Measurements from ENCODE around the gene MS4A6E. TPM values are rescaled to one million over a fixed set of nuclear protein-coding genes. Genes with fewer than 3 reads are reported as not detected.
A peak's percentile ranks its signal among the peaks of the same experiment; 100 is the strongest.

The MS4A6E gene
- total RNA-seq, 5 donors from 2014 or later (not counting 1 experiment from before 2014, with no cell fraction given) = not detected

DNA sequence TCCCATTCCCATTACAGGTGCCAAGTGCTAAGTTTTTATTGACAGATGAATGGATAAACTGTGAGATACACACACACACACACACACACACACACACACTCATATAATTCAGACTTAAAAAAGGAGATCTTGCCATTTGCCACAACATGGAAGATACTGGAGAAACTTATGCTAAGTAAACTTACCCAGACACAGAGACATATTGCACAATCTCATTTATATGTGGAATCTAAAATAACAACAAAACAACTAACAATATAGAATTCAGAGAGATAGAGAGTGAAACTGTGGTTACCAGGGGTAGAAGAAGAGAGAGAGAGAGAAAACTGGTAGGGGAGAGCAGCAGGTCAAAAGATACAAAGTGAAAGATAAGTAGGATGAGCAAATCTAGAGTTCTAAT, 1.4 kb downstream of the MS4A6E start:
- ATAC-seq (replicated peaks in 1 of 4) = no peak
- no peak overlapping the region for H3K27ac Mint-ChIP-seq
- H3K27me3 ChIP-seq (replicated peaks in 1 of 2; ENCODE audit: control insufficient read depth in 2 of 2, extremely low read depth in 1 of 2, insufficient read depth in 2 of 2, low read length in 1 of 2) = no peaks in the 10 kb centered on the region
- H3K27ac ChIP-seq (ENCODE audit: low read length) = no peak overlapping the region
- no peak for DNase-seq
- no peaks in the 10 kb centered on the region for H3K9me3 ChIP-seq
- H3K27me3 Mint-ChIP-seq = peaks cover 11% of the 10 kb centered on the region in 2 donors
- H3K9me3 Mint-ChIP-seq = peaks cover 0 to 16% (median 0%) of the 10 kb centered on the region in 3 donors
- no peaks in the 10 kb centered on the region for H3K4me1 ChIP-seq (ENCODE audit: control insufficient read depth in 1 of 2, extremely low read depth in 1 of 2, insufficient read depth in 2 of 2, low read length in 2 of 2)
- ChIA-PET POLR2A (no interaction called here), CTCF (no interaction called here)
- no peaks in the 10 kb centered on the region for H3K4me1 Mint-ChIP-seq
- no peaks in the 10 kb centered on the region for H3K36me3 Mint-ChIP-seq
- no peak overlapping the region for H3K4me3 ChIP-seq (ENCODE audit: control insufficient read depth in 1 of 2, extremely low read depth in 1 of 2, low read length in 1 of 2)
- H3K4me3 Mint-ChIP-seq = no peak overlapping the region
- H3K36me3 ChIP-seq (ENCODE audit: control insufficient read depth in 2 of 2, extremely low read depth in 1 of 2, insufficient read depth in 1 of 2, low read length in 1 of 2) = no peaks in the 10 kb centered on the region

DNA sequence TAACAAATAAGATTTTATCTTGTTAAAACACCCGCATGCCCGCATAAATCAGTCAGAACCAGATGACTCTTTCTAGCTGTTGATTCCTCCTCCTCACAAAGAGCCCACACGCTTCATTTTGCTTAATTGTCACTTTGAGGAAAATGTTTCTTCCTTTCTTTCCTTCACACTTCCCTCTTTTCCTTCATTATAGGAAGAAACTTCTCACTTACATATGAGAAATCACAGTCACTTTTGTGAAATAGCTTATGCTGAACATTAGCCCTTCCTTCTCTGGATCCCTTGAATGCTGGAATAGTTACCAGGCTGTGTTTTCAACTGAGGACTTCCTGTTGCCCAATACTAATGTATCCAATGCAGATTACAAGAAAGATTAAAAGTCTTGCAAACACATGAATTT, 5.8 kb downstream of the MS4A6E start:
- ChIA-PET CTCF (interaction anchor here in 1 of 2 donors (0.9 kb wide), 1 partner anchor 285 kb away, joined by 3 read pairs; no protein-coding TSS in a partner anchor), POLR2A (no interaction called here)
- ATAC-seq (replicated peaks in 1 of 4) = no peak
- Histone ChIP-seq H3K27ac (ENCODE audit: low read length) (no peak overlapping the region), H3K4me3 (ENCODE audit: control insufficient read depth in 1 of 2, extremely low read depth in 1 of 2, low read length in 1 of 2) (no peak overlapping the region), H3K9me3 (no peaks in the 10 kb centered on the region), H3K27me3 (replicated peaks in 1 of 2; ENCODE audit: control insufficient read depth in 2 of 2, extremely low read depth in 1 of 2, insufficient read depth in 2 of 2, low read length in 1 of 2) (no peaks in the 10 kb centered on the region), H3K36me3 (ENCODE audit: control insufficient read depth in 2 of 2, extremely low read depth in 1 of 2, insufficient read depth in 1 of 2, low read length in 1 of 2) (no peaks in the 10 kb centered on the region), H3K4me1 (ENCODE audit: control insufficient read depth in 1 of 2, extremely low read depth in 1 of 2, insufficient read depth in 2 of 2, low read length in 2 of 2) (no peaks in the 10 kb centered on the region)
- H3K27ac Mint-ChIP-seq = no peak overlapping the region
- peaks cover 16 to 22% of the 10 kb centered on the region in 2 donors for H3K27me3 Mint-ChIP-seq
- no peak for DNase-seq
- H3K4me1 Mint-ChIP-seq = no peaks in the 10 kb centered on the region
- H3K36me3 Mint-ChIP-seq = no peaks in the 10 kb centered on the region
- peaks cover 0 to 6% (median 0%) of the 10 kb centered on the region in 3 donors for H3K9me3 Mint-ChIP-seq
- no peak overlapping the region for H3K4me3 Mint-ChIP-seq
- WGBS (ENCODE audit: insufficient coverage) = no CpG with 5 or more reads among the region's 3 CpGs

DNA sequence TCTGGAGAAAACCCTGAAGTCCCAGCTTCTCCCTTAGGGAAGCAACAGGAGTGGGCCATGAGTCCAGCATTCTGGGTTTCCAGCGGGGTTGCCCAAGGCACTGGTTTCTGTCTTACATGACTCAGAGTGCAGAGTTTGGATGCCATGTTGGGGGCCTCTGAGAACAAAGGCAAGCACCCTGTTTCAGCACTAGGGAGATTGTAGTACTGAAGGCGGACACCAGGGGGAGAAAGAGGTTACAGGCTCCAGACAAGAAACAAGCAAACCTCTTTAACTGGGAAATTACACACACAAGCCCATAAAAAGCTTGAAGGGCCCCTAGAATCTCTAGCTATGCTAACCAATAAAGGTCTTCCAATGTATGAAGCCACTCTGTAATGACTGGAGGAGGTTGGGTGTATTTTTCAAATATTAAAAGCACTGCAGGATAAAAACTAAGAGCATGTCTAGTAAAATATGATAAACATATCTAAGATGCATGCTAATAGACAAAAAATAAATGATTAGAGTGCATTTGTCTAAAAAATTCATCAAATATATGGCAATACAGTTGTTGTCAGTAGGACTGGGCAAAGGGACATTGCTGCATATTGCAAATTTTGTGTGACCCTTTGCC, 7.1 kb downstream of the MS4A6E start:
- WGBS (ENCODE audit: insufficient coverage) = 43% methylated on average over 1 of the region's 2 CpGs
- Histone ChIP-seq H3K27me3 (replicated peaks in 1 of 2; ENCODE audit: control insufficient read depth in 2 of 2, extremely low read depth in 1 of 2, insufficient read depth in 2 of 2, low read length in 1 of 2) (no peaks in the 10 kb centered on the region), H3K9me3 (no peaks in the 10 kb centered on the region), H3K36me3 (ENCODE audit: control insufficient read depth in 2 of 2, extremely low read depth in 1 of 2, insufficient read depth in 1 of 2, low read length in 1 of 2) (no peaks in the 10 kb centered on the region), H3K4me3 (ENCODE audit: control insufficient read depth in 1 of 2, extremely low read depth in 1 of 2, low read length in 1 of 2) (no peak overlapping the region), H3K4me1 (ENCODE audit: control insufficient read depth in 1 of 2, extremely low read depth in 1 of 2, insufficient read depth in 2 of 2, low read length in 2 of 2) (no peaks in the 10 kb centered on the region), H3K27ac (ENCODE audit: low read length) (no peak overlapping the region)
- ChIA-PET CTCF (interaction anchor here in 1 of 2 donors (0.6 kb wide), 1 partner anchor 185 kb away, joined by 3 read pairs; no protein-coding TSS in a partner anchor), POLR2A (no interaction called here)
- Mint-ChIP-seq H3K4me3 (no peak overlapping the region), H3K27ac (no peak overlapping the region), H3K4me1 (no peaks in the 10 kb centered on the region), H3K36me3 (no peaks in the 10 kb centered on the region), H3K9me3 (peaks cover 0 to 5% (median 0%) of the 10 kb centered on the region in 3 donors), H3K27me3 (peaks cover 16 to 22% of the 10 kb centered on the region in 2 donors)
- DNase-seq (peak in 33 of 35 experiments; percentile 6 to 67 (median 38)), ATAC-seq (replicated peaks in 1 of 4) (peak in 2 of 4 experiments; percentile 44 to 63)

DNA sequence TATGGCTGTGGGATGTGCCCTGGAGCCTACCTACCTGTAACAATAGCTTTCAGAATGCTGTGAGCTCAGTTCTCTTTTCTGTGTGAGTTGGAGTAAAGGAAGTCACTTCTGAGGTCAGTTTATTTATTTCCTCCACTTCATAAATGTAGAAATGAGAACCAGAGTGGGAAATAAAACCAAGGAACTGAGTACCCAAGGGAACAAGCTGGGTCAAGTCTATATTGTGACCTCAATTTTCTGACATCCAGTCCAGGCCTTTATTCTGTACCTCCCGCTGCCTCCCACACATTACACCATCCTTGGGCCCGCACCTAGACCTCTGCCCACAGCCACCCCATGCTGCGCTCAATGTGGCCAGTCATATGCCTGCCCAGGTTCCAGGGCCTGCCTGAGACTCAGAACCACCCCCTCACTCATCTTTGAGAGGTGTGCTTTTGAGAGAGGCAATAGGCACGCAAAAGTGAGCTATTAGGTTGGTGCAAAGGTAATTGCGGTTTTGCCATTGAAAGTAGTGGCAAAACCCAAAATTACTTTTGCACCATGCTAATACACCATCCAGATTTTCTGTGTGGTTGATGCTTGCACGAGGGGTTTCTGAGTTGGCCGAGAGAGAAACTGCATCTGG, 9.8 kb downstream of the MS4A6E start:
- Histone ChIP-seq H3K4me1 (ENCODE audit: control insufficient read depth in 1 of 2, extremely low read depth in 1 of 2, insufficient read depth in 2 of 2, low read length in 2 of 2) (no peaks in the 10 kb centered on the region), H3K36me3 (ENCODE audit: control insufficient read depth in 2 of 2, extremely low read depth in 1 of 2, insufficient read depth in 1 of 2, low read length in 1 of 2) (no peaks in the 10 kb centered on the region), H3K4me3 (ENCODE audit: control insufficient read depth in 1 of 2, extremely low read depth in 1 of 2, low read length in 1 of 2) (no peak overlapping the region), H3K9me3 (no peaks in the 10 kb centered on the region), H3K27ac (ENCODE audit: low read length) (no peak overlapping the region), H3K27me3 (replicated peaks in 1 of 2; ENCODE audit: control insufficient read depth in 2 of 2, extremely low read depth in 1 of 2, insufficient read depth in 2 of 2, low read length in 1 of 2) (no peaks in the 10 kb centered on the region)
- CTCF ChIA-PET = interaction anchor here in 1 of 2 donors (0.6 kb wide), 1 partner anchor 141 kb away, joined by 3 read pairs; no protein-coding TSS in a partner anchor
- H3K36me3 Mint-ChIP-seq = no peaks in the 10 kb centered on the region
- no peaks in the 10 kb centered on the region for H3K9me3 Mint-ChIP-seq
- H3K4me1 Mint-ChIP-seq = no peaks in the 10 kb centered on the region
- peaks cover 15 to 24% of the 10 kb centered on the region in 2 donors for H3K27me3 Mint-ChIP-seq
- DNase-seq (no peak), ATAC-seq (replicated peaks in 1 of 4) (no peak)
- no peak overlapping the region for H3K4me3 Mint-ChIP-seq
- no peak overlapping the region for H3K27ac Mint-ChIP-seq
- 89% methylated on average over 3 of the region's 7 CpGs for WGBS (ENCODE audit: insufficient coverage)
- POLR2A ChIA-PET = no interaction called here

DNA sequence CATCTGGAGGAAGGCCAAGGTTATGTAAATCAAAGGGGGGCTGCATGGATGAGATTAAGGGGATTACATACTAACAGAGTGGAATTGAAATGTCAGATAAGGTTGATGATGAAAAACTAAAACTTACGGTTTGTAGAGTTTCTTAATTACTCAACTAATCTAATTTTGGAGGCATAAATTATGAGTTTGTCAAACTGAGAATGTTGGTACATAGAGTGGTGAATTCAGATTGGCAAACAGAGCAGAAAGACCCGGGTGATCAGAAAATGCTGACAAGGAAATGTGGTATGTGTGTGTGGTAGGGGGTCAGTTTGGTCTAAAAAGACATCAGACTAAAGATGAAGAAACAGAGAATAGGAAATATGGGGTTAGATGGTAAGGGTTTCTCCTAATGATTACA, 11.0 kb downstream of the MS4A6E start:
- no peak overlapping the region for H3K4me3 Mint-ChIP-seq
- peaks cover 16 to 22% of the 10 kb centered on the region in 2 donors for H3K27me3 Mint-ChIP-seq
- H3K9me3 Mint-ChIP-seq = no peaks in the 10 kb centered on the region
- H3K36me3 Mint-ChIP-seq = no peaks in the 10 kb centered on the region
- H3K27me3 ChIP-seq (replicated peaks in 1 of 2; ENCODE audit: control insufficient read depth in 2 of 2, extremely low read depth in 1 of 2, insufficient read depth in 2 of 2, low read length in 1 of 2) = peaks cover 0 to 2% of the 10 kb centered on the region in 2 experiments
- H3K9me3 ChIP-seq = no peaks in the 10 kb centered on the region
- DNase-seq = no peak
- ChIA-PET POLR2A (no interaction called here), CTCF (no interaction called here)
- H3K27ac Mint-ChIP-seq = no peak overlapping the region
- 13% methylated on average over 1 of the region's 2 CpGs for WGBS (ENCODE audit: insufficient coverage)
- H3K27ac ChIP-seq (ENCODE audit: low read length) = no peak overlapping the region
- H3K4me1 ChIP-seq (ENCODE audit: control insufficient read depth in 1 of 2, extremely low read depth in 1 of 2, insufficient read depth in 2 of 2, low read length in 2 of 2) = no peaks in the 10 kb centered on the region
- H3K36me3 ChIP-seq (ENCODE audit: control insufficient read depth in 2 of 2, extremely low read depth in 1 of 2, insufficient read depth in 1 of 2, low read length in 1 of 2) = no peaks in the 10 kb centered on the region
- no peaks in the 10 kb centered on the region for H3K4me1 Mint-ChIP-seq
- H3K4me3 ChIP-seq (ENCODE audit: control insufficient read depth in 1 of 2, extremely low read depth in 1 of 2, low read length in 1 of 2) = no peak overlapping the region
- ATAC-seq (replicated peaks in 1 of 4) = no peak

DNA sequence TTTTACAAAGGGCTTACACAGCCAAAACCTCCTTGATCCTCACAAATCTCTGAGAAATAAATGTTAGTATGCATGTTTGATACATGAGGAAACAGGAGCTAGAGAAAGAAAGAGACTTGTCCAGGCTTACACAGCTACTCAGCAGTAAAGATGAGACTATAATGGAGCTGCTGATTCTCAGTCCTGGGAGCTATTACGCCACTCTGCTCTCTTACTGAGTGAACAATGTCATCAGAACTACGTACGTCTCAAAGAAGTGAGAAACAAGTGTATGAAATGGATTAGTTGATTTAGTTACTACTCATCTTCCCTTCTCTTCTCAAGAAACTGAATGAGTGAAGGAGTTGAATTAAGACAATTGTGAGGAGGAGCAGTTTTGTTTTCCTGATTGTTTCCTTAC, 12.3 kb downstream of the MS4A6E start:
- ATAC-seq (replicated peaks in 1 of 4) = no peak
- DNase-seq = no peak
- no CpG with 5 or more reads among the region's 3 CpGs for WGBS (ENCODE audit: insufficient coverage)
- Histone ChIP-seq H3K27me3 (replicated peaks in 1 of 2; ENCODE audit: control insufficient read depth in 2 of 2, extremely low read depth in 1 of 2, insufficient read depth in 2 of 2, low read length in 1 of 2) (peaks cover 0 to 2% of the 10 kb centered on the region in 2 experiments), H3K9me3 (no peaks in the 10 kb centered on the region), H3K4me3 (ENCODE audit: control insufficient read depth in 1 of 2, extremely low read depth in 1 of 2, low read length in 1 of 2) (no peak overlapping the region), H3K4me1 (ENCODE audit: control insufficient read depth in 1 of 2, extremely low read depth in 1 of 2, insufficient read depth in 2 of 2, low read length in 2 of 2) (no peaks in the 10 kb centered on the region), H3K27ac (ENCODE audit: low read length) (no peak overlapping the region), H3K36me3 (ENCODE audit: control insufficient read depth in 2 of 2, extremely low read depth in 1 of 2, insufficient read depth in 1 of 2, low read length in 1 of 2) (no peaks in the 10 kb centered on the region)
- Mint-ChIP-seq H3K4me1 (no peaks in the 10 kb centered on the region), H3K27me3 (peaks cover 16 to 18% of the 10 kb centered on the region in 2 donors), H3K27ac (no peak overlapping the region), H3K4me3 (no peak overlapping the region), H3K9me3 (no peaks in the 10 kb centered on the region), H3K36me3 (no peaks in the 10 kb centered on the region)
- ChIA-PET POLR2A (no interaction called here), CTCF (no interaction called here)
